ENCODE results near the gene CNDP2.
"Not testable (repeated sequence)": the region's sequence is repeated elsewhere in the genome, so short reads cannot be mapped to it uniquely, and the experiment has no call there.

Gene CNDP2

GRCh38 chr18:74518456-74519295 lies 22.5 kb downstream of the CNDP2 start:
- DNase-seq (ENCODE audit: low read depth), result no peak

- no peak for DNase-seq (ENCODE audit: low read depth)
These were observed 23.3 kb downstream of the CNDP2 start for GRCh38 chr18:74519320-74520095.

GRCh38 chr18:74520096-74520833 lies 24.1 kb downstream of the CNDP2 start:
- no peak for DNase-seq (ENCODE audit: low read depth)

DNA sequence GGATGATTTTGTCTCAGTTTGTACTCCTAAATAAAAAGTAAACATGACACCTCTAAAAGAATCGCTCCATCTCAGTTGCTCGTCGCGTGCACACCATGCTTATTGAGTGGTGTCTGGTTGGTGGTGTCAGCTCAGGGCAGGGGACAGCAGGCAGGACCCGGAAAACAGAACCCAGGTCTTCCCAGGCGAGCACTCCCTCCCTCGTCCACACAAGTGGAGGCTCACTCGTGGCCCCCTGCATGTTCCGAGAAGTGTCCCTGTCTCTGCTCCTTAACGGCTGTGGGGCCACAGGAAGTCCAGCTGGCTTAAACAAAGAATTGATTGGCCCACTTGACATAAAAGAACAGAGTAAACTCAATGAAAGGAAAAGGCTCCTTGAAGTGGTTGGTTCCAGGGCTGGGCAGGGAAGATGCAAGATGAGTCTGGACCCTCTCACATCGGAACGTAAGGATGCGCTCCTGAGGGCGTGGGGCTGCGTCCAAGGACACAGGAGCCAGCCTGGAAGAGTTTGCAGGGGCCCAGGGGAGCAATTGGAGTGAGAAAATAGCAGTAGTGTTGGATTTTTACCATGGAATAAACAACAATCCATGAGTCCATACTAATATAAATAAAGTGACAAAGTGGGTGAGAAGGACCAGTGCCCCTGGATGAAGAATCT lies 25.0 kb downstream of the CNDP2 start:
- DNase-seq (ENCODE audit: low read depth), result no peak

DNA sequence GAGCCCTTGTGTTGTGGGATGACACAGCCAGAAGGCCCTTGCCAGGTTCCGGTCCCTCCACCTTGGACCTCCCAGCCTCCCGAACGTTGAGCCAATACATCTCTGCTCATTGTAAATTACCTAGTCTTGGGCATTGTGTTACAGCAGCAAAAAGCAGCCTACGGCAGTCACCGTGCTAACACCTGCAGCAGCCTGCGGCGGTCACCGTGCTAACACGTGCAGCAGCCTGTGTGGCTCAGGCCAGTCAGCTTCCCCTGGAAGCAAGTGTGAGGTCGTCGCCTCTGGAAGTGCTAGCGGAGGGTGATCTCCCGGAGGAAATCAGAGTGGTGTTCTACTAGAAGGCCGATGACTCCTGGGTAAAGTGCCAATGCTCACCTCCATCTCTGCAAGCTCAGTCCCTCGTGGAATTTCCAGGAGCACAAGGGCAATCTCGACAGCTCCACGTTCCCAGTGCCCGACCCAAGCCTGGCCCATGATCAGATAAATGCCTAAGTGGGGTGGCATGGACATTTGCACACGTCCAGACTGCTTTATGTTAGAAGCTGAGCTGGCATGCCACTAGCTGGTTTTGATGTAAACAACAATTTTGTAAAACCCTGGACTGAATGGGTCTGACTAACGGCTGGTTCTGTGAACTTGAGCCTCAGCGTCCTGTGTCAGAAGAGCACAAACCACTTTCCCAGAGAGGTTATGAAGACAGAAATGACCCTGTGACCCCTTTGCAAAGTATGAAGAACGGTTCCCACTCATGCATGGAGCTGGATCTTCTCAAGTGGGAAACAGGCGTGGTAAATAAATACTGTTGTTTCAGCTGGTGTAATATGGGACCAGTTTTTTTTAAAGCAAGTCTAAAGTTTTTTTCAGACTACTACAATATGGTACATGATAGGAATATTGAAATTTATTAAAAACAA lies 26.7 kb downstream of the CNDP2 start:
- DNase-seq (ENCODE audit: low read depth), result no peak

DNA sequence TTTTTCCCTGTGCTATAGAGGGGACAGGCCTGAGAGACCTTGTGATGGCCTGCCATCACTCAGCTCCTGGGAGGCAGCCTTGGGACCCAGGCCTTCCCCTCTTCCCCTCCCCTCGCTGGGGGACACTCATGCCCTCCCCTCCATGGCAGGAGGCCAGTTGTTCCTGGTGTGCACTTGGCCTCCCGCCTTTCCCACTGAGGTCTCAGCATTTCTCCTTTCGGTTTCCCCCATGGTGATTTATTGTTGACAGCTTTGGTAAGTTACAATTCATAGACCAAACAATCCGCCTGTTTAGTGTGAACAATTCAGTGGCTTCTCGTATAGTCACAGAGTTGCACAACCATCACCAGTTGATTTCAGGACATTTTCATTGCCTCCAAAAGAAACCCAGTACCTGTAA lies 27.9 kb downstream of the CNDP2 start:
- no peak for DNase-seq (ENCODE audit: low read depth)

GRCh38 chr18:74524915-74525314 lies 28.8 kb downstream of the CNDP2 start:
- not testable (repeated sequence) for DNase-seq (ENCODE audit: low read depth)

DNA sequence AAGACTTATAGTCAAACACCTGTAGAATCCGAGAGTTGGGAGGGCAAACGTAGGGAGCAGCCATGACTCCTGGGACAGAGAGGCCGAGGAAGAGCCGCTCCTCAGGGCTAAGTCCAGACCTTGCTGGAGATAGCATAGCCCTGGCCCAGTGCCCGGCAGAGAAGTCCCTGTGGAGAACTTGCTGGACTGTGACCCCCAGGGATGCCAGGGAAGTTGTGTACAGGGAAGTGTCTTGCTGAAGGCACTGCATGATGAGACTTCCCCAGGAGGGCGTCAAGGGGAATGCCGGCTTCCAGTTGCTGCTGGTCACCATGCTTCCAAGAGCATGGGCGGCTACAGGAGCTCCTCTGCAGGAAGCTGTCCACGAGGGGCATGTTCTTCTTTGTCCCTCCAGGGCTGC lies 29.6 kb downstream of the CNDP2 start:
- no peak for DNase-seq (ENCODE audit: low read depth)

DNA sequence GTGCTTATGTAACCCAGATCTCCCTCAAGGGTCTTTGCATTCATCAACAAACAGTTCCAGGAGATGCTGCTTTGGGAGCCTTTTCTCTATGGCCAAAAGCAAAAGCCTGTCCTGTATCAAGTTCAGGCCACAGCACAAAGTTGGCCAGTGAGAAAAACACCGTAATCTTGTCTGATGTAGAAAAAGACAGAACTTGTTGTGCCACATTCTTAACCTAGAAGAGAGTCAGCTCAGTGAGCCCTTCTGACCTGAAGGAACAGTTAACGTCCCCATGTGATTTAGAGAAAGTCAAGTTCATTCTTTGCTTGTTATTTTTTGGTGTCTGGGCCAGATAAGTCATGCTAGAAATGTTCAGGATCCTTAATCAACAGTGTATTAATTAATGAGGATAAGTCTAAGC lies 30.3 kb downstream of the CNDP2 start:
- DNase-seq (ENCODE audit: low read depth), result no peak

- DNase-seq (ENCODE audit: low read depth), result no peak
These were observed 32.3 kb downstream of the CNDP2 start for GRCh38 chr18:74528478-74528877.

DNA sequence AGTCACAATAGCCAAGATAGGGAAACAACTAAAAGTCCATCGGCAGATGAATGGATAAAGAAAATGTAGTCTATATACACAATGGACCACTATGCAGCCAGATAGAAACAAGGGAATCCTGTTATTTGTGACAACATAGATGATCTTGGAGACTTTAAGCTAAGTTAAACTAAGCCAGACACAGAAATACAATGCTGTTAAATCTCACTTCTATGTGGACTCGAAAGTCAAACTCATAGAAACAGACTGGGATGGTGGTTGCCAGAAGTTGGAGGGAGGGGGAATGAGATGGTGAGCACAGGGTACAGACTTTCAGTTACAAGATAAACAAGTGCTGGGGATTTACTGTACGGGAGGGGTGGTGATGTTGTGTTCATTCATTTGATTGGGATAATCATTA lies 32.8 kb downstream of the CNDP2 start:
- DNase-seq (ENCODE audit: low read depth), result no peak

DNA sequence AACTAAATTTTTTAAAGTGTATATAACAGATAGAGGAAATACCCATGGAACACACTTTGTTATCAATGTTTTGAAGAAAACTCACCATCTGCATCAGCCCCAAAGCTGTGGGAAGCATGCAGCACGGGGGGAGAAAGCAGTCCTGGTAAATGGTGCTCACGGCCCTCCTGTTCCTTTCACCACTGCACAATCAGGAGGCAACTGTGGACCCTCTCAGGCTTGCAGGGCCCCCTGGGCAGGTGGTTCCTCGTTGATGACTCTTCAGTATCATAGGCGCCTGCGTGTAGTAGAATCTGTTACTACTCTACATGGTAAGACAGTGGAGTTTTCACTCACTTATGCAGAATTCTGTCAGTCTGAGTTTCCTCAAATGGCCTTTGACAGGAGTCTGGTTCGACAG lies 33.2 kb downstream of the CNDP2 start:
- no peak for DNase-seq (ENCODE audit: low read depth)

DNA sequence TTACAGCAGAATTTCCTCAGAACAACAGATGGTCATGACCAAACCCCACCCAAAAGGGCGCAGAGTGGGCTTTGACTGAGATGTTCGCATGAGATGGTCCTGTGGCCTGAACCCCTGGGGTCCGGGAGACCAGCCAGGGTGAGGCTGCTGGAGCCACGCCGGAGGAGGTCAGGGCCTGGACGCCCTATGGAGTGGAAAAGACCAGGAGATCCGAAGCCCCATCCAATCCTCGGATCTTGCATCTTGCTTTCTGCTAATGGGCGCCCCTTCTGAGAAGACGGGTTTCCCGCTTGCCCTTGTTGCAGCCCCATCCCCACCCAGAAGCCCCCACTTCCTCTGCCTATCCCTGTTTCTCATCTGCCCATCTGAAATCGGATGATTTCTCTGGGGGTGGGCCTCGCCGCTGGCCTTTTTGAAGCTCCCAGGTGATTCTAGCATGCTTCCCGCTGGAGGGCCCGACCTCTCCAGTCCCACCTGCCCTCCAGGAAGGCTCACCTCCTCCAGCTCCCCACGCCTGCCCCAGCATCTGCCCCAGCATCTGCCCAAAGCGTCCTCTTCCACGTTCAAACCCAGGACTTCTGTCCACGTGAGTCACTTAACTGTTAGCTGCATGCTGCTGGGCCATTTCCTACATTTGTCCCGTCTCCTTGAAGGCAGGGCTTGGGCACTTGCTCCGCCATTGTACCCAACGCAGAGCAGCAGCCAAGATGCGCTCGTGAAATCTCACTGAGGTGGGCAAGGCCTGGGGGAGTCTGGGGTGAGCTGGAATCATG lies 33.8 kb downstream of the CNDP2 start:
- no peak for DNase-seq (ENCODE audit: low read depth)

DNA sequence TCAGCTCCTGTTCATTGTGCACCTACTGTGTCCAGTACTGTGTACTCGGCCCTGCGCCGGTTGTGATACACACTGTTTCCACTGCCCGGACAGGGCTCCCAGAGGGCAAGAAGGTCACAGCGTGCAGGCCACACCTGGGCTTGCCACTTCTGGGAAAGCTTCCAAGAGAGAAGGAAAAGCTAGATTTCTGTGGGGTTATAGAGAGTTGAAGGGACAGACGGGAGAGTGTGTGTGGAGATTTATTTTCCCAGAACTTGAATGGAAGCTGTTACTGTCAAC lies 34.4 kb downstream of the CNDP2 start:
- DNase-seq (ENCODE audit: low read depth), result no peak

DNA sequence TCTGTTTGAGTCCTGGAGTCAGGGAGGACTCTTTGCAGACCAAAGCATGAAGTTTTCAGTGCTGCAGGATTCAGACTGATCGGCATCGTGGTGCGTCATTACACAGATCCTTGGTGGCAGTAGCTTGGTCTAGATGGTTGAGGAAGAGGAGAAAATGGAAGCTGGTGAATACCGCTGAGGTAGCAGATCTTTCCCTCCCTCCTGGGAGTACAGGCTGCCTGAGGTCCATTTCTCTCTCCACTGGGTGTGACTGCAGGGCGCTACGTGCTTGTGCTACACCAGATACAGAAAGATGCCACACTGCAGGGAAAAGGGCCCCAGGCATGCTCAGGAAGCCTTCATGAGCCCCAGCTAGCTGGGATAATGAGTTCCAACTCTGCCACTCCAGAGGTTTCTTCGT lies 34.9 kb downstream of the CNDP2 start:
- DNase-seq (ENCODE audit: low read depth), result no peak

DNA sequence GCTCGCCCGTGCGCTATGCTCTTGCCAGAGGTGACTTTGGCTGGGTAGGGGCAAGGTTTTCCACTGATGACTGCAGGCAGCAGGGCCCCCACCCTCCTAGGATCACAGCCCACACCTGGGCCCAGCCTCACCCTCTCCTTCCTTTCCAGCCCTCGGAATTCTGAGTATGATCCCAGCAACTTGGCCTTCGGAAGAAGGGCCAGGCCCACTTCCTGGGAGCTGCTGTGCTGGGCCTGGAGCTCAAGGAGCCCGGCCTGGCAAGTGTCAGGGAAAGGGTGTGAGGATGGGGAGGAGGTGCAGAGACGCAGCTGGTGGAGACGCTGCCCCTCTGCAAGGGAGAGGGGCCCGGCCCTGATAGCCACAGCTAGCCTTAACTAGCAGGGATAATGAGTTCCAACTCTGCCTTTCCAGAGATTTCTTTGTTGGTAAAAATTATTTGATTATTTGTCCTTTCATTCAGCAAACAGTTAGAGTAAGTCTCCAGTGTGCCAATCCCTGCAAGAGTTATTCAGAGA lies 36.4 kb downstream of the CNDP2 start:
- no peak for DNase-seq (ENCODE audit: low read depth)

GRCh38 chr18:74533666-74534065 lies 37.5 kb downstream of the CNDP2 start:
- DNase-seq (ENCODE audit: low read depth), result no peak

DNA sequence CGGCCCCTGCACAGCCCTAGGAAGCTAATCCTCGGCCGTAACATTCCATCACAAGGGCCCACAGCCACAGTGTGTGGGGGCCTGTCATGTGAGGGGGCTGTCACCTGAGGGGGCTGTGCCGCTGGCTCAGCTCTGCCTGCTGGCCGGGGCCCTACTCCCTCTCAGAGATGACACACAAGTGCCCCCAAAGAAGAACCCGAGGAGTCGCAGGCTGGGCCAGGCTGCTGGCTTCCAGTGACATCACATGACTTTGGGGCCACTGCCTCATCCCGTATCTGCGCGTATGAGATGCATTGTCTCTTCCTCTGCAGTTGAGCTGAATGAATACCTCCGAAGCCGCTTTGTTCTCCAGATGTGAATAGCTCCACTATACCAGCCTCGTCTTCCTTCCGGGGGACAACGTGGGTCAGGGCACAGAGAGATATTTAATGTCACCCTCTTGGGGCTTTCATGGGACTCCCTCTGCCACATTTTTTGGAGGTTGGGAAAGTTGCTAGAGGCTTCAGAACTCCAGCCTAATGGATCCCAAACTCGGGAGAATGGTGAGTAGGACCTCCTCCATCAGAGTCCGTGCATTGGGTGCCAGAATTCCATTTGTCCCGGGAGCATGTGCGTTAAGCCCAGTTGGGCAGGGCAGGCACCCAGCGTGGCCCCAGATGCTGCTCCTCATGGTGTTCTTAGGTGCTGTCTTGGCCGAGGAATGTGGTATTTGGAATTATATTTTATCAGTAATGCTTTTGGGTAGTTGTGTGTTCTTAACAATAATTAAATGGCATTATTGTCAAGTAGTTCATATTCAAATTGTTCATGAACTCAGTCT lies 38.2 kb downstream of the CNDP2 start, which contains the start of gene CNDP1:
CNDP1 (plus strand) TSS at position 351 of the 820 bp plus-strand sequence; CDS start at position 519, 168 bp downstream.
- DNase-seq (ENCODE audit: low read depth), result no peak

GRCh38 chr18:74534981-74535649 lies 39.0 kb downstream of the CNDP2 start:
- no peak for DNase-seq (ENCODE audit: low read depth)
